A673 (cell line): ENCODE results near the gene GRK1. TPM values are rescaled to one million over a fixed set of nuclear protein-coding genes. Genes with fewer than 3 reads are reported as not detected.

Experiments used
- BruUV-seq: library from RNA; stranded (reverse); fragments of 400-500 nt; replicated peaks from 2 replicates; lab custom pipeline; 2021; lab: Mats Ljungman, UMichigan
- CTCF ChIA-PET: fragments of 300-600 bp; sonication (Branson Sonifier 250); formaldehyde crosslinking; loops from one replicate; lab custom pipeline; 2022; ENCODE audit warnings: antibody characterized with exemption; lab: Charles Lee
- POLR2A ChIA-PET: fragments of 300-600 bp; sonication (Branson Sonifier 250); formaldehyde crosslinking; loops from one replicate; lab custom pipeline; 2022; ENCODE audit warnings: antibody characterized with exemption; ENCODE audit not compliant: low non-redundant PET; lab: Charles Lee
- DNase-seq: peaks from one replicate; pipeline ENCODE4 v3.0.0-alpha.2; 2015; ENCODE audit warnings: low spot score
- H3K27ac ChIP-seq: fragments of 200-600 bp; sonication (generic); 2 replicates; pipeline ENCODE4 v1.5.1; 2016; ENCODE audit warnings: mixed run types, low read depth, mild to moderate bottlenecking, mixed read lengths, antibody characterized with exemption, low read length; ENCODE audit not compliant: poor library complexity, severe bottlenecking
- H3K27me3 ChIP-seq: fragments of 200-600 bp; sonication (generic); replicated peaks from 2 replicates; pipeline ENCODE4 v1.6.1; 2017; ENCODE audit warnings: mixed run types, low read depth, mild to moderate bottlenecking, mixed read lengths, antibody characterized with exemption, low read length; ENCODE audit not compliant: insufficient read depth, poor library complexity
- H3K36me3 ChIP-seq: fragments of 200-600 bp; sonication (generic); 2 replicates; pipeline ENCODE4 v1.6.1; 2016; ENCODE audit warnings: mixed run types, mild to moderate bottlenecking, mixed read lengths, antibody characterized with exemption, low read length; ENCODE audit not compliant: insufficient read depth, poor library complexity, severe bottlenecking
- H3K4me1 ChIP-seq: fragments of 200-600 bp; sonication (generic); 2 replicates; pipeline ENCODE4 v1.6.1; 2017; ENCODE audit warnings: mixed run types, mild to moderate bottlenecking, mixed read lengths, antibody characterized with exemption, low read length; ENCODE audit not compliant: insufficient read depth, poor library complexity, severe bottlenecking
- H3K4me3 ChIP-seq: fragments of 200-600 bp; sonication (generic); 2 replicates; pipeline ENCODE4 v1.5.1; 2016; ENCODE audit warnings: low read depth, mixed run types, mild to moderate bottlenecking, mixed read lengths, low read length; ENCODE audit not compliant: poor library complexity, severe bottlenecking
- H3K9me3 ChIP-seq: fragments of 200-600 bp; sonication (generic); 2 replicates; pipeline ENCODE4 v1.6.1; 2016; ENCODE audit warnings: mixed run types, low read depth, mild to moderate bottlenecking, mixed read lengths, antibody characterized with exemption, low read length; ENCODE audit not compliant: poor library complexity, severe bottlenecking
- EZH2 ChIP-seq: fragments of 200-600 bp; sonication (generic); IDR thresholded peaks from 2 replicates; pipeline ENCODE4 v1.6.1; 2017; ENCODE audit warnings: borderline replicate concordance, low read depth, mild to moderate bottlenecking, mixed read lengths, antibody characterized with exemption, low read length; ENCODE audit not compliant: poor library complexity, severe bottlenecking
- intact Hi-C: fragments of 100-400 bp; cut with micrococcal nuclease; formaldehyde crosslinking; loops from one replicate; pipeline ENCODE4 v1.10.0; 2022; ENCODE audit not compliant: unreplicated experiment
- total RNA-seq: library from RNA; stranded (reverse); gene quantifications from 2 replicates; pipeline ENCODE4 v1.2.3, GENCODE V29; 2021
- TF ChIP-seq, protein P1 (sequence below): fragments of 300-800, 200-600 bp; sonication (generic); conservative IDR thresholded peaks from 2 replicates; pipeline ENCODE4 v1.5.1; 2017; ENCODE audit warnings: low read depth, mild to moderate bottlenecking, antibody characterized with exemption, low read length, moderate library complexity, mixed read lengths

GRK1 gene
- total RNA-seq, 1 experiment from 2014 or later = not detected

DNA sequence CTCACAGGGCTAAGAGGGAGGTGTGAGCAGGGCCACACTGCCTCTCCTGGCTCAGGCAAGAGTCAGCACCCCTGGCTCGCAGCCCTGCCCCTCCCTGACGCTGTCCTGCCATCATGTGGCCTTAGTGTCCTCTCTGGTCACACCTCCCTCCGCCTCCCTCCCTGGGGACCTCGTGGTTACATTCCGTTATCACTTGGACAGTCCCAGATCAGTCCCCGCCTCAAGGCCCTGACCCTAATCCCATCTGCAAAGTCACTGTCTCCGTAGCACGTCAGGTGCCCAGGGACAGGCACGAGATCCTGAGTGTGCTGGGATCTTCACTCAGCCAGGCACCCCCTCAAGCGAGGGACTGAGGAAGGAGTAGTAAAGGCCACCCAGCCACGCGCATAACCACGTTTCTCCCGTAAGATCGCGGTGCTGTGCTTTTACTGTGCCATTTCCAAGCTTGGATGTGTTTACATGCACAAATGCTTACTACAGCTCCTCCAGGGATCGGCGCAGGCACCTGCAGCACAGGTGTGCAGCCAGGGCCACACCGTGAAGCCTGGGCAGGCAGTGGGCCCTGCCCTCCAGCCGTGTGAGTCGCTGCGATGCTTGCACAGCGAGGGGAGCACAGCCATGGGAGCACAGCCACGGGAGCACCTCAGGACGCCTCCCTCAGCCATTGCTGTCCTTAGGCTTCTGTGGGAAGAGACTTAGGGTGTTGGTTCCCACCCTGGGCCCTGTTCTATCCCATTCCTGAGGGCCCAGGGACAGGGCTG lies 81.3 kb downstream of the GRK1 start:
- POLR2A ChIA-PET = no interaction called here
- H3K27me3 ChIP-seq = no peaks in the 10 kb centered on the region
- TF ChIP-seq, protein P1, sequence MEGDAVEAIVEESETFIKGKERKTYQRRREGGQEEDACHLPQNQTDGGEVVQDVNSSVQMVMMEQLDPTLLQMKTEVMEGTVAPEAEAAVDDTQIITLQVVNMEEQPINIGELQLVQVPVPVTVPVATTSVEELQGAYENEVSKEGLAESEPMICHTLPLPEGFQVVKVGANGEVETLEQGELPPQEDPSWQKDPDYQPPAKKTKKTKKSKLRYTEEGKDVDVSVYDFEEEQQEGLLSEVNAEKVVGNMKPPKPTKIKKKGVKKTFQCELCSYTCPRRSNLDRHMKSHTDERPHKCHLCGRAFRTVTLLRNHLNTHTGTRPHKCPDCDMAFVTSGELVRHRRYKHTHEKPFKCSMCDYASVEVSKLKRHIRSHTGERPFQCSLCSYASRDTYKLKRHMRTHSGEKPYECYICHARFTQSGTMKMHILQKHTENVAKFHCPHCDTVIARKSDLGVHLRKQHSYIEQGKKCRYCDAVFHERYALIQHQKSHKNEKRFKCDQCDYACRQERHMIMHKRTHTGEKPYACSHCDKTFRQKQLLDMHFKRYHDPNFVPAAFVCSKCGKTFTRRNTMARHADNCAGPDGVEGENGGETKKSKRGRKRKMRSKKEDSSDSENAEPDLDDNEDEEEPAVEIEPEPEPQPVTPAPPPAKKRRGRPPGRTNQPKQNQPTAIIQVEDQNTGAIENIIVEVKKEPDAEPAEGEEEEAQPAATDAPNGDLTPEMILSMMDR = no peak
- no peak for TF ChIP-seq EZH2
- intact Hi-C loops = no loop called here
- no peak overlapping the region for H3K27ac ChIP-seq
- CTCF ChIA-PET = no interaction called here
- H3K9me3 ChIP-seq = no peaks in the 10 kb centered on the region
- DNase-seq = no peak
- no peaks in the 10 kb centered on the region for H3K4me1 ChIP-seq
- no peak overlapping the region for H3K4me3 ChIP-seq
- no TSS peak for BruUV-seq
- H3K36me3 ChIP-seq = no peaks in the 10 kb centered on the region

DNA sequence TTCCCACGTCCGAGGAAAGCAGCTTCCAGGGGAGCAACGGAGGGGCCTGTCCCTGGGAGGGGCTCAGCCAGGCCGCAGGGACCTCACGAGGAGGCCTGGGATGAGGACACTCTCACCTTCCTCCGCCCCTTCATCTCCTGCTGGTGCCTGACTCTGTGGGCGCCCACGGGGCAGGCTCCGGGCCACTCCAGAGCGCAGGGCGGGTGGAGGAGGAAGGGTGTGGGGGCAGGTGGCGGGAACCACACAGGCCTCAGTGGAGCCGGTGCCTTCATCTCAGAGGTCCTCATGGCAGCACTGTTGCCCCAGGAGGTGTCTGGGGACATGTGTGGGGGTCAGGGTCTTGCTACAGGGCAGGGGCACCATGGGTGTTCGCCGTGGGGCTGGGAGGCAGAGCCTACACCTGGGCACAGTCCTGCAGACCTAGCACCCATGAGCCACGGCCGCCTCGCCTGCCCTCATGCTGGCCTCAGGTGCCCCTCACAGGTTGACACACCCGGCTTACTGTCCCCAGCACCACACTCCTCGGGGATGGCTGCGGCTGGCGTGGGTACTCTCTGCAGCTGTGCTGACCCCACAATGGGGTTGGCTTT lies 81.9 kb downstream of the GRK1 start:
- ChIA-PET POLR2A (no interaction called here), CTCF (no interaction called here)
- H3K4me3 ChIP-seq = no peak overlapping the region
- no peak for DNase-seq
- intact Hi-C loops = no loop called here
- H3K9me3 ChIP-seq = no peaks in the 10 kb centered on the region
- no peak for TF ChIP-seq EZH2
- TF ChIP-seq, protein P1 = no peak
- no peaks in the 10 kb centered on the region for H3K4me1 ChIP-seq
- BruUV-seq = no TSS peak
- H3K36me3 ChIP-seq = no peaks in the 10 kb centered on the region
- H3K27ac ChIP-seq = no peak overlapping the region
- no peaks in the 10 kb centered on the region for H3K27me3 ChIP-seq

DNA sequence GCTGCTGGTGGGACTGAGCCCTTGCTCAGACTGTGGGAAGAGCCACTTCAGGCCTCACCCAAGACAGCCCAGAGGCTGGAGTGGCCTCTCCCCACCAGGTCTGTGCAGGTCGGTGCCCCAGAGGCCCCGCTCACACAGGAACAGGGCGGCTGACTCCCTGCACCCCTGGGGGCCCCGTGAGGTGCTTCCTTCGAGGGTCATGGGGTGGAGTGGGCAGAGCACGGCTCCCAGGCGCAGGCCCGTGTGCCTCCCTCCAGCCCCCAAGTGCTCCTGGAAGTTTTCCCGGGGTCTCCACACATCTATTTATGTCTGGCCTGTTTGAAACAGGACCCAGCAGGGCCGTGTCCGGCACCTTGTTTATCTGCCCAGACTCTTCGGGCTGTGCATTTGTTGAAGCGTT lies 82.5 kb downstream of the GRK1 start:
- no peak overlapping the region for H3K4me3 ChIP-seq
- ChIA-PET POLR2A (no interaction called here), CTCF (no interaction called here)
- no peak for TF ChIP-seq EZH2
- TF ChIP-seq, protein P1 = no peak
- DNase-seq = no peak
- intact Hi-C loops = no loop called here
- no peaks in the 10 kb centered on the region for H3K9me3 ChIP-seq
- BruUV-seq = no TSS peak
- H3K27ac ChIP-seq = no peak overlapping the region
- H3K36me3 ChIP-seq = no peaks in the 10 kb centered on the region
- no peaks in the 10 kb centered on the region for H3K4me1 ChIP-seq
- H3K27me3 ChIP-seq = no peaks in the 10 kb centered on the region
